WI38 (cell line): ENCODE data around the gene COL23A1.

Source experiments
- H3K4me3 ChIP-seq: 2 replicates; pipeline ENCODE4 v1.5.1; 2011; ENCODE audit warnings: low read depth, mild to moderate bottlenecking, control low read depth, low read length
- TF ChIP-seq, protein P1 (sequence below): IDR thresholded peaks from 2 replicates; pipeline ENCODE4 v1.5.1; 2012; ENCODE audit warnings: low read depth, mild to moderate bottlenecking, control low read depth, low read length

COL23A1 gene

DNA sequence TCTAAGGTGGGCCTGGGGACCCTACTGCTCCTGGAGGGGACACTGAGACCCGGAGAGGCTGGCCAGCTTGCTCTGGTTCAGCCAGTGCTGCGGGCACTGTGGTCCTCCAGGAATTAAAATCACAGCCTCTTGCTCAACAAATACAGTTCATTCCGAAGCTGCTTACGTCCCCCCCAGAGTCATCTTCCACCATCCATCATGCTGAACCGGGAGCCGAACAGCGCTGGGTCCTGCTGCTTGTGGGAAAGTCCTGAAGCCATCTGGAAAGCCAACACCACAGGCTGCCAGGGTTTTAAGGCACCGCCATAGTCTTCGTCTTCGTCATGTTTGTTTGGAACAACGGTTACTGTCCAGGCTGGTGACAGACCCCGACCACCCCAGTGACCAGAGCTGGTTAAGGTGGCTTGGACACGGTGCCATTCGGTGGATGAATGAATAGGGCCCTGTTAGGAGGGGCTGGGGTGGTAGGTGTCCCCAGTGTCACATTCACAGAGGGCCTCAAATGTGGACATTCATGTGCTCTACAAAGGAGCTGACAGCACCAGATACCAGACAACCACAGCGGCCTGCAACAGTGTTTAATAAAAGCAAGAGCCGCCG lies 276.0 kb downstream of the COL23A1 start:
- no peak overlapping the region for H3K4me3 ChIP-seq
- TF ChIP-seq, protein P1, sequence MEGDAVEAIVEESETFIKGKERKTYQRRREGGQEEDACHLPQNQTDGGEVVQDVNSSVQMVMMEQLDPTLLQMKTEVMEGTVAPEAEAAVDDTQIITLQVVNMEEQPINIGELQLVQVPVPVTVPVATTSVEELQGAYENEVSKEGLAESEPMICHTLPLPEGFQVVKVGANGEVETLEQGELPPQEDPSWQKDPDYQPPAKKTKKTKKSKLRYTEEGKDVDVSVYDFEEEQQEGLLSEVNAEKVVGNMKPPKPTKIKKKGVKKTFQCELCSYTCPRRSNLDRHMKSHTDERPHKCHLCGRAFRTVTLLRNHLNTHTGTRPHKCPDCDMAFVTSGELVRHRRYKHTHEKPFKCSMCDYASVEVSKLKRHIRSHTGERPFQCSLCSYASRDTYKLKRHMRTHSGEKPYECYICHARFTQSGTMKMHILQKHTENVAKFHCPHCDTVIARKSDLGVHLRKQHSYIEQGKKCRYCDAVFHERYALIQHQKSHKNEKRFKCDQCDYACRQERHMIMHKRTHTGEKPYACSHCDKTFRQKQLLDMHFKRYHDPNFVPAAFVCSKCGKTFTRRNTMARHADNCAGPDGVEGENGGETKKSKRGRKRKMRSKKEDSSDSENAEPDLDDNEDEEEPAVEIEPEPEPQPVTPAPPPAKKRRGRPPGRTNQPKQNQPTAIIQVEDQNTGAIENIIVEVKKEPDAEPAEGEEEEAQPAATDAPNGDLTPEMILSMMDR, result no peak

DNA sequence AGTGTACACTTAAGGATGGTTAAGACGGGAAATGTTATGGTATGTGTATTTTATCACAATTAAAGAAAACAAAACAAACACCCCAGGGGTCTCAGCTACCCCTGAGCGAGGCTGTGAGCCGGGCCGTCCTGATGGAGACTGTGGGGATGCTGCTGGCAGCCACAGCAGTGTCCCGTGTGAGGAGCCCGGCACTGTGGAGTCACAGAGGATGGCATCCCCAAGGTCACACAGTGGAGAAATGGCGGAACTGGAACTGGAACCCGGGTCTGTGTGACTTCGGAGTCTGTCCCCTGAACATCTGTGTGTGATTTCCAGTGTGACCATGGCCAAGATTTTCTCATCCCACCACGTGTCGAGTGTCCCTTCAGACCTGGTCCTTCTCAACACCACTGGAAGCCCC lies 276.9 kb downstream of the COL23A1 start:
- no peak overlapping the region for H3K4me3 ChIP-seq

DNA sequence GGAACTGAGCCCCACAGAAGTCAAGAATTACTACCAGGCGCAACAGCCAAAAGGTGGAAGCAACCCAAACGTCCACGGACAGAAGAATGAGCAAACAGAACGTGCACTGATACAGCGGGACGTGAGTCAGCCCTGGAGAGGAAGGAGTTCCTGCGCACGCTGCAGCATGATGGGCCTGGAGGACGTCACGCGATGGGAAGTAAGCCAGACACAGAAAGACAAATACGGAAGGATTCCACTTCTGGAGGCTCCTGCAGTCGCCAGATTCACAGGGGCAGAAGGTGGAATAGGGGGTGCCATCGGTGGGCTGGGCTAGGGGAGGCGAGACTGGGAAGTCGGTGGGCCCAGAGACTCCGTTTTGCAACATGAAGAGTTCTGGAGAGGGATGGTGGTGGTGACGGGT lies 277.3 kb downstream of the COL23A1 start:
- TF ChIP-seq, protein P1, result no peak

More for the DNA sequence above, 276.9 kb downstream of the COL23A1 start:
- TF ChIP-seq, protein P1, result no peak

DNA sequence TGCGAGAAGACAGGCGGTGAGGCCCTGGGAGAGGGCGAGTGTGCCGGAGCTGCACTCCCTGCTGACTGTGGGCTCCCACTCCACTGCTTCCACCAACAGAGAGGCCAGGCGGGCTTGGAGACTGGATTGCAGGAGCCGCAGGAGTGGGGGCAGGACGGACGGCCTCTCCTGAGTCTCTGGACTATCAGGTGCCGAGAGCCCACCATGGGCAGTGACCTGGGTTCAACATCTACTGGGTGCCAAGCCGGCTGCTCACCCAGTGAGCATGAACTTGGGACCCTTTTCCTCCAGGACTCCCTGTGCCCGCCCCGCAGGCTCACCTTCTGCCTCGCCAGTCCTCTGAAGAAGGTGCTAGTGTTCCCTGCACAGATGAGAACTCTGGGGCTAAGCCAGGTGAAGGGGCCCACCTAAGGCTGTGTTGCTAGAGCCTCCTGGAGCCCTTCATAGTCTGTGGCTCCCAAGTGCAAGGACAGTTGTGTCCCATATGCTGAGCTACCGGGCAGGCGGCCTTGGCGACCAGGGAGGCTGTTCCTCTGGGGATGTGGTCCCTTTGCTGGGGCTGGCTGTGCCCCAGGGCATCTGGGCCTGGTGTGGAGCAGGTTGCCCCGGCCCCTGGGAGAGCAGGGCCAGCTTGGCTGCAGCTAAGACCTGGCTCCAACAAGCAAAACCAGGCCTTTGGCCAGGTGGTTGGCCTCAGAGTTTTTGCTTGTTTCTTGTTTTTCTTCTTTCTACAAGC lies 279.9 kb downstream of the COL23A1 start:
- H3K4me3 ChIP-seq, result no peak overlapping the region
- TF ChIP-seq, protein P1, result no peak

More for the DNA sequence above, 277.3 kb downstream of the COL23A1 start:
- no peak overlapping the region for H3K4me3 ChIP-seq

DNA sequence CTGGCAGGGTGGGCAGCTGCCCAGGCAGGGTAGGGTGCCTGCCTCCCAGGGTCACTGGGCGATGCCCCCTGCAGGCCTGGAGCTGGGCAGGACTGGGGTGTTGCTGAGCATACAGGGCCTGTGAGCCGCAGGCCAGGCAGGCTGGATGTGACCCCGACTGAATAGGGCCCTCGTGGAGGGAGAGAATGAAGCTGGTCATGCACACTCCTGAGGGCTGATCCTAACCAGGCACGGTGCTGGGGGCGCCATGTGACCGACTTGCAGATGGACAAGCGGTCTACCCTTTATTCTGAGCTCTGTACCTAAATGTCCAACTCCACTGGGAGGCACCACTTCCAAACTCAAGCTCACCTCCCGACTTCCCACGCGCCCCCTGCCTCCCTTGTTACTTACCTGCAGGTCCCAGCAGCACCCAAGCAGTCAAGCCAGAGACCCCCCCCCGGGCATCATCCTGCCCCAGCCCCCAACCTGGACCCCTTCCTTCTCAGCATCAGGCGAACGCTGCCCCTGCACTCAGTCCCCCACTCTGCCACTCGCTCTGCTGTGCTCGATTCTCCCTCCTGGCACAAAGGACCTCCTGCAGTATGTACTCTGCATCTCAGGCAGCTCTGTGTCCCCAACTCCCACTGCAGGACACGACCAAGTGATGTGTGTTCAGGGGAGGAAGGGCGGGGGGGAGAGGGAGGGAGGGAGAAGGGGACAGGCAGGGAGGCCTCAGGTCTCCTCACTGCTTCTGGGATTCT lies 280.8 kb downstream of the COL23A1 start:
- TF ChIP-seq, protein P1, result no peak
- no peak overlapping the region for H3K4me3 ChIP-seq

DNA sequence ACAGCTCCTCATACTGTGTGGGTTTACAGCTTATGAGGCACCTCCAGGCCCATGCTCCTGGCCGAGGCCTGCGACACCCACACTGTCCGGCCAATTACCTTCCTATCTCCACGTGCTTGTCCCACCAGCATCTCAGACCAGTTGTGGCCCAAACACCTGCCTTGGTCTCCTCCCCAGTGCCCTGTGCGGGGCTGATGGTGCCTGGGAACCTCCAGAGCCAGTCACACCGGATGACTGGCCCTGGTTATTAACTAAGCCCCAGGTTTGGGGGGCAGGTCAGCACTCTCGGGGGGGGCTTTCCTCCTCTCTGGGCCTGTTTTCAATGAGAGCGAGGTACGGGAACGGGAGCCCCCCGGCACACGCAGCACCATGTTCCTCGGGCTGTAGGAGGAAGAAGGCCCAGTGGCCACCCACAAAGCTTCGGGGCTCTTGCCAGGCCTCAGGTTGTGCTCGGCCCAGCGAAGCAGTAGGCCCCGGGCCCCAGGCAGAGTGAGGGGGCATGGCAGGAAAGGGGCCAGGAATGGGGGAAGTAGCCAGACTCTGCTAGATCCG lies 281.6 kb downstream of the COL23A1 start:
- TF ChIP-seq, protein P1, result no peak
- H3K4me3 ChIP-seq, result no peak overlapping the region
